CD4-positive, alpha-beta T cell treated with Interleukin-10 for 1 hour (primary cell): ENCODE results near the gene NPW.

Experiments
- DNase-seq: peaks from one replicate; pipeline ENCODE4 v3.0.0-alpha.2; 2020

NPW gene

GRCh38 chr16:1984347-1985225 lies 35.0 kb upstream of the NPW start:
- DNase-seq, result no peak

- DNase-seq, result no peak
These were observed 34.0 kb upstream of the NPW start for GRCh38 chr16:1985466-1986150.

GRCh38 chr16:1987198-1987597 lies 32.4 kb upstream of the NPW start:
- no peak for DNase-seq

- peak; percentile 28 for DNase-seq
These were observed 30.1 kb upstream of the NPW start, which contains the start of gene SYNGR3 for GRCh38 chr16:1989209-1990100. TSS of gene SYNGR3 (plus strand) at chr16:1989970. CDS start at chr16:1990103, 133 bp downstream.

GRCh38 chr16:1990101-1990350 lies 29.6 kb upstream of the NPW start:
- no peak for DNase-seq

GRCh38 chr16:1990351-1991134 lies 29.0 kb upstream of the NPW start:
- peak; percentile 65 for DNase-seq

- DNase-seq, result peak; percentile 71
These were observed 28.4 kb upstream of the NPW start for GRCh38 chr16:1991135-1991551.

- DNase-seq, result peak; percentile 17
These were observed 28.0 kb upstream of the NPW start for GRCh38 chr16:1991588-1991947.

GRCh38 chr16:1991948-1992703 lies 27.5 kb upstream of the NPW start:
- peak; percentile 98 for DNase-seq

GRCh38 chr16:1992704-1993317 lies 26.8 kb upstream of the NPW start:
- DNase-seq, result no peak

GRCh38 chr16:1993731-1994131 lies 25.9 kb upstream of the NPW start:
- DNase-seq, result peak; percentile 23

GRCh38 chr16:1997494-1998359 lies 21.9 kb upstream of the NPW start:
- no peak for DNase-seq

- no peak for DNase-seq
These were observed 21.2 kb upstream of the NPW start for GRCh38 chr16:1998360-1998835.

- no peak for DNase-seq
These were observed 20.5 kb upstream of the NPW start for GRCh38 chr16:1998852-1999801.

- DNase-seq, result no peak
These were observed 19.6 kb upstream of the NPW start for GRCh38 chr16:1999866-2000514.

- no peak for DNase-seq
These were observed 18.6 kb upstream of the NPW start for GRCh38 chr16:2001035-2001434.

GRCh38 chr16:2001456-2002355 lies 17.9 kb upstream of the NPW start:
- no peak for DNase-seq
